Left lung (tissue), 10 donors: ENCODE measurements around the gene STAU1. TPM values are rescaled to one million over a fixed set of nuclear protein-coding genes. Genes with fewer than 3 reads are reported as not detected.
"Not testable (repeated sequence)": the region's sequence is repeated elsewhere in the genome, so short reads cannot be mapped to it uniquely, and the experiment has no call there.

Experiments
- ATAC-seq: fragments of 200-7000 bp; cut with Tn5 transposase; one replicate; pipeline ENCODE4 v1.9.1; 2020; ENCODE audit warnings: moderate library complexity
- DNase-seq, 4 donors: peaks; one replicate each; pipeline ENCODE4 v3.0.0-alpha.2; 2013 to 2020
- H3K27ac ChIP-seq, 2 donors: fragments of 200-600 bp; sonication (generic) in 1 of 2; one replicate each; pipeline versions ENCODE4 v1.5.0 to v1.8.0; 2020 to 2021
- H3K27me3 ChIP-seq, 2 donors: fragments of 200-600 bp; sonication (generic) in 1 of 2; one replicate each; pipeline versions ENCODE4 v1.5.0 to v1.8.0; 2020 to 2021
- H3K36me3 ChIP-seq, 2 donors: fragments of 200-600 bp; sonication (generic) in 1 of 2; one replicate each; pipeline versions ENCODE4 v1.5.0 to v1.8.0; 2020 to 2021
- H3K4me1 ChIP-seq, 2 donors: fragments of 200-600 bp; one replicate each; pipeline ENCODE4 v1.8.0; 2021
- H3K4me3 ChIP-seq, 2 donors: fragments of 200-600 bp; sonication (generic) in 1 of 2; one replicate each; pipeline versions ENCODE4 v1.5.0 to v1.8.0; 2020 to 2021; ENCODE audit warnings: mild to moderate bottlenecking in 1 of 2
- H3K9me3 ChIP-seq, 2 donors: fragments of 200-600 bp; sonication (generic) in 1 of 2; one replicate each; pipeline versions ENCODE4 v1.5.0 to v1.8.0; 2020 to 2021
- intact Hi-C, 2 donors: fragments of 100-400 bp; cut with DNase I; formaldehyde crosslinking; loops; one replicate each; pipeline versions ENCODE4 v1.11.2 to v1.14.2; 2022
- polyA plus RNA-seq, 6 donors: library from polyadenylated mRNA; unstranded; fragments of 120-200 nt; gene quantifications; one replicate each; pipeline ENCODE4 v1.2.1, GENCODE V29; 2013; ENCODE audit not compliant: insufficient read length in 6 of 6
- total RNA-seq, 2 donors: library from RNA; stranded (reverse); fragmentation: NEBNext Ultra II Directional; extraction: Animal tissue kit (Norgen Biotek cat#: 25700); gene quantifications; one replicate each; pipeline ENCODE4 v1.2.1, GENCODE V29; 2021
- TF ChIP-seq, protein P1 (sequence below), 2 donors: fragments of 200-600 bp; sonication (generic) in 1 of 2; IDR thresholded peaks; one replicate each; pipeline versions ENCODE4 v1.5.0 to v1.8.0; 2021; ENCODE audit warnings: antibody characterized with exemption in 2 of 2
- donor health status: DM: no; HTN: yes; CAD: no.
- donor health status: DM: no; HTN: no; CAD: no.

Gene STAU1
- total and polyA plus RNA-seq, 8 donors = 68.6 to 103 (median 98.5) TPM

DNA sequence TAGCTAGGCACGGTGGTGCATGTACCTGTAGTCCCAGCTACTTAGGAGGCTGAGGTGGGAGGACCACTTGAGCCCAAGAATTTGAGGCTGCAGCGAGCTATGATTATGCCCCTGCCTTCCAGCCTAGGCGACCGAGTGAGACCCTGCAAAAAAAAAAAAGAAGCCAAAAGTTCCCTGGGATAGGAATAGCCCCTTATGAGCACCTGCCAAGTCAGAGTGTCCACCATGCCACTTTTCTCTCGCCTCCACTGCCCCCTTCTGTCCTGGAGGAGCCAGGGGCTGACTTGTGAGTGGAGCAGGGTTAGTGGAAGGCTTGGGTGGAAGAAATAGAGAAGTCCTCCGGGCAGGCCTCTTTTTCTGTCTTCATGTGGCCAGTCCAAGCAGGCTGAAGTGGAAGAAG is 18.9 kb upstream of the STAU1 start:
- H3K36me3 ChIP-seq = no peaks in the 10 kb centered on the region
- H3K4me1 ChIP-seq = no peaks in the 10 kb centered on the region
- no peak overlapping the region for H3K27ac ChIP-seq
- no peaks in the 10 kb centered on the region for H3K27me3 ChIP-seq
- intact Hi-C loops = no loop called here
- peaks cover 0 to 10% of the 10 kb centered on the region in 2 donors for H3K9me3 ChIP-seq
- no peak for DNase-seq
- TF ChIP-seq, protein P1, sequence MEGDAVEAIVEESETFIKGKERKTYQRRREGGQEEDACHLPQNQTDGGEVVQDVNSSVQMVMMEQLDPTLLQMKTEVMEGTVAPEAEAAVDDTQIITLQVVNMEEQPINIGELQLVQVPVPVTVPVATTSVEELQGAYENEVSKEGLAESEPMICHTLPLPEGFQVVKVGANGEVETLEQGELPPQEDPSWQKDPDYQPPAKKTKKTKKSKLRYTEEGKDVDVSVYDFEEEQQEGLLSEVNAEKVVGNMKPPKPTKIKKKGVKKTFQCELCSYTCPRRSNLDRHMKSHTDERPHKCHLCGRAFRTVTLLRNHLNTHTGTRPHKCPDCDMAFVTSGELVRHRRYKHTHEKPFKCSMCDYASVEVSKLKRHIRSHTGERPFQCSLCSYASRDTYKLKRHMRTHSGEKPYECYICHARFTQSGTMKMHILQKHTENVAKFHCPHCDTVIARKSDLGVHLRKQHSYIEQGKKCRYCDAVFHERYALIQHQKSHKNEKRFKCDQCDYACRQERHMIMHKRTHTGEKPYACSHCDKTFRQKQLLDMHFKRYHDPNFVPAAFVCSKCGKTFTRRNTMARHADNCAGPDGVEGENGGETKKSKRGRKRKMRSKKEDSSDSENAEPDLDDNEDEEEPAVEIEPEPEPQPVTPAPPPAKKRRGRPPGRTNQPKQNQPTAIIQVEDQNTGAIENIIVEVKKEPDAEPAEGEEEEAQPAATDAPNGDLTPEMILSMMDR (IDR thresholded peaks at IDR 0.05) = no peak
- ATAC-seq = no peak
- no peak overlapping the region for H3K4me3 ChIP-seq

DNA sequence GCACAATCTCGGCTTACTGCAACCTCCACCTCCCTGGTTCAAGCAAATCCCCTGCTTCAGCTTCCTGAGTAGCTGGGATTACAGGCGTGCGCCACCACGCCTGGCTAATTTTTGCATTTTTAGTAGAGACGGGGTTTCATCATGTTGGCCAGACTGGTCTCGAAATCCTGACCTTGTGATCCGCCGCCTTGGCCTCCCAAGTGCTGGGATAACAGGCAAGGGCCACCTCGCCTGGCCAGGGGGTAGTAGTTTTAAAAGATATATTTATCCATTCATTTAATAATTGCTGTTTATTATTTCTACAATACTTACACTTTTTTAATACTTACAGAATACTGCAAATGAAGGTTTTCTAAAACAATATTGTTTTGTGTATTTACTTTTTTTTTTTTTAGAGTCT is 15.6 kb upstream of the STAU1 start:
- TF ChIP-seq, protein P1 (IDR thresholded peaks at IDR 0.05) = no peak
- intact Hi-C loops = no loop called here
- no peaks in the 10 kb centered on the region for H3K36me3 ChIP-seq

DNA sequence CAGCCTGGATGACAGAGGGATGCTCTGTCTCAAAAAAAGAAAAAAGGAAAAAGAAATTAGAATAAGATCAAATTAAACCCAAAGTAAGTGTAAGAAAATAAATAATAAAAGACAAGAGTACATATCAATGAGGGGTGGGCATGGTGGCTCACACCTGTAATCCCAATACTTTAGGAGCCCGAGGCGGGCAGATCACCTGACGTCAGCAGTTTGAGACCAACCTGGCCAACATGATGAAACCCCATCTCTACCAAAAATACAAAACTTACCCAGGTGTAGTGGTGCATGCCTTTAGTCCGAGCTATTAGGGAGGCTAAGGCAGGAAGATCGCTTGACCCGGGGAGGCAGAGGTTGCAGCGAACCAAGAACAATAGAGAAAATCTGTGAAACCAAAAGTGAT is 14.9 kb upstream of the STAU1 start:
- TF ChIP-seq, protein P1 (IDR thresholded peaks at IDR 0.05) = no peak
- Histone ChIP-seq H3K4me1 (no peaks in the 10 kb centered on the region), H3K9me3 (no peaks in the 10 kb centered on the region), H3K27me3 (no peaks in the 10 kb centered on the region), H3K4me3 (no peak overlapping the region), H3K27ac (no peak overlapping the region), H3K36me3 (no peaks in the 10 kb centered on the region)
- ATAC-seq = no peak
- no peak for DNase-seq
- intact Hi-C loops = no loop called here

More for the DNA sequence above, 15.6 kb upstream of the STAU1 start:
- Histone ChIP-seq H3K9me3 (no peaks in the 10 kb centered on the region), H3K4me3 (no peak overlapping the region), H3K27ac (no peak overlapping the region), H3K27me3 (no peaks in the 10 kb centered on the region), H3K4me1 (no peaks in the 10 kb centered on the region)
- no peak for DNase-seq
- no peak for ATAC-seq

DNA sequence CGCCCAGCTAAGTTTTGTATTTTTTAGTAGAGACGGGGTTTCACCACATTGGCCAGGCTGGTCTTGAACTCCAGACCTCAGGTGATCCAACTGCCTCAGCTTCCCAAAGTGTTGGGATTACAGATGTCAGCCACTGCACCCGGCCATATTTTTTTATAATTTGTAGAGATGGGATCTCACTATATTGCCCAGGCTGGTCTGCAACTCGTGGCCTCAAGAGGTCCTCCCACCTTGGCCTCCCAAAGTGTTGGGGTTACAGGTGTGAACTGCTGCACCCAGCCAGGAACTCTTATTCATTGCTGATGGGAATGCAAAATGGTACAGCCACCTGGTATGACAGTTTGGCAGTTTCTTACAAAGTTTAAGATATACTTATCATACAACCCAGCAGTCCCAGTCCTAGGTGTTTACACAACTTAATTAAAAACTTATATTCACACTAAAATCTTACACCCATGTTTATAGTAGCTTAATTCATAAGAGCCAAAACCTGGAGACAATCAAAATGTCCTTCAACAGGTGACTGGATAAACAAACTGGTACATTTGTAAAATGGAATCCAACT is 11.7 kb upstream of the STAU1 start:
- ATAC-seq (no peak), DNase-seq (no peak)
- no peaks in the 10 kb centered on the region for H3K36me3 ChIP-seq
- no peaks in the 10 kb centered on the region for H3K4me1 ChIP-seq
- no peak overlapping the region for H3K4me3 ChIP-seq
- intact Hi-C loops = no loop called here
- TF ChIP-seq, protein P1 (IDR thresholded peaks at IDR 0.05) = no peak
- H3K27me3 ChIP-seq = no peaks in the 10 kb centered on the region
- no peak overlapping the region for H3K27ac ChIP-seq
- no peaks in the 10 kb centered on the region for H3K9me3 ChIP-seq

DNA sequence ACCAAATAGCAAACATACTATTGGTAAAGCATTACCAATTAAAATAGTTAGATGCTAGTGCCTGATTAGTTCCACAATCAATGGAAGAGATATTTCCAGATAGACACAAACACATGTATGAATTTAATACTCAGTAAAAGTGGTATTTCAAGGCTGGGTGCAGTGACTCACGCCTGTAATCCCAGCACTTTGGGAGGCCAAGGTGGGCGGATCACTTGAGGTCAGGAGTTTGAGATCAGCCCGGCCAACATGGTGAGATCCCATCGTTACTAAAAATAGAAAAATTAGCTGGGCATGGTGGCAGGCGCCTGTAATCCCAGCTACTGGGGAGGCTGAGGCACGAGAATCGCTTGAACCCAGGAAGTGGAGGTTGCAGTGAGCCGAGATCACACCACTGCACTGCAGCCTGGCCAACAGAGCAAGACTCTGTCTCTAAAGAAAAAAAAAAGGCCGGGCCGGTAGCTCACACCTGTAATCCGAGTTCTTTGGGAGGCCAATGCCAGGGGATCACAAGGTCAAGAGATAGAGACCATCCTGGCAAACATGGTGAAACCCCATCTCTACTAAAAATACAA is 4.9 kb upstream of the STAU1 start:
- intact Hi-C loops, H3K27me3 ChIP-seq, DNase-seq, ATAC-seq, H3K9me3 ChIP-seq, H3K27ac ChIP-seq, H3K4me1 ChIP-seq, H3K4me3 ChIP-seq, H3K36me3 ChIP-seq: not testable (repeated sequence)
